T-cell (primary cell): Measurements from ENCODE around the gene C3orf20. TPM values are rescaled to one million over a fixed set of nuclear protein-coding genes. Genes with fewer than 3 reads are reported as not detected.

ENCODE experiments used
- total RNA-seq, 35 experiments: library from RNA in 6 of 35; stranded (reverse) in 6 of 35; fragments of 120-200 nt in 1 of 35; gene quantifications; one replicate each; pipeline versions ENCODE4 v1.2.1 to v1.2.4 and lab custom pipeline; 2013 to 2026

The C3orf20 gene
- total RNA-seq, 5 donors from 2014 or later (not counting 1 experiment from before 2014, with no cell fraction given): 0.19 to 0.82 (median 0.37) TPM

Other genes with a start within 250 kb of the C3orf20 start
- under 1 TPM in 1 of 5 donors, not detected in 4; 0.20 TPM for gene GRIP2, start 134.8 kb upstream of the C3orf20 start, total RNA-seq
- gene CCDC174, start 23.4 kb upstream of the C3orf20 start, total RNA-seq: 10 to 100 TPM; 36.1 to 48.9 (median 40.6) TPM
- gene FGD5, start 143.8 kb downstream of the C3orf20 start, total RNA-seq: under 1 TPM in 3 of 5 donors, not detected in 2; 0.13 to 0.53 (median 0.32) TPM